ENCODE measurements around the gene ATXN7L2. TPM values are rescaled to one million over a fixed set of nuclear protein-coding genes. Genes with fewer than 3 reads are reported as not detected.

Gene ATXN7L2
- total RNA-seq, 1 donor from 2014 or later, result 15.6 TPM

DNA sequence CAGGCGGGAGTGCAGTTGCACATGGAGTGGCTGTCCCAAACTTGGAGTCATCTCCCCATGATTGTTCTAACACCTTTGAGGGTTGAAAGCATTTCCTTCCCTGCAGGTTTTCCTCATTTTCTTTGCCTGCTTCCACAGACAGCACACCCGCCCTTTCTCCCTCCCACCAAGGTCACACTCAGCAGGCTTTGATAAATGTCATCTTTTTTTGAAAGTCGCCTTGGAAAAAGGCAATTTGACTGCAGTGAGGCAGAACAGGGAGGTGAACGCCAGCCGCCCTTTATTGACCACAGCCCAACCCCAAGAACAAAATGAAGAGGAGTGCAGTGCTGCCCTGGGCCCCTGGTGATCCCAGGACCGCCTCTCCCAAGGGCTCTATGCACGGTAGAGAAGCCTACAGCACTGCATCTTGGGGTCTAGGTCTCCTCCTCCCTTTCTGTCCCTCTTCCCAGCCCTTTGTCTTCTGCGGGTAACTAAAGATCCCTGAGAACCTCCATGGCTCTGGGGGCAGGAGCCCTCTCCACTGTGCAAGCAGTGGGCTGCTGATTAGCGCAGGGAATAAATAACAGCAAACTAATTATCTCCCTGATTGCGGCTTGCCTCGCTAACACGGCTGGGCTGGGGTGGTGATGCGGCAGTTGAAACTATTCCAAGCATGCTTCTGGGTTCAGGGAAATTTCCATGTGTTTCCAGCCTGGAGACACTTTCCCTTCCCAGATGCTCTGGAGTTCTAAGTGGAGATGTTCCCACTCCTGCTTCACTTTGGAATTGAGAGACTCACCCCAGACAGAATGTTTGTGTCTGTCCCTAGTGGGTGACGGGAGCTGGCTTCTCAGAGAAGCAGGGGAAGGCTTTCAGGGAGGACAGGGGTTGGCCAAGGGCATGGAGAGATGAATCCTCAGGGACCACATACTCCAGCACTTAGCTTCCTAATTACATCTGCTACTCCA lies 37.6 kb downstream of the ATXN7L2 start:
- no peaks in the 10 kb centered on the region for H3K36me3 Mint-ChIP-seq (ENCODE audit: low read depth)
- H3K4me3 Mint-ChIP-seq, result no peak overlapping the region
- H3K4me1 Mint-ChIP-seq, result no peaks in the 10 kb centered on the region
- DNase-seq (ENCODE audit: low read depth, low spot score), result no peak
- TF ChIP-seq, protein P1, sequence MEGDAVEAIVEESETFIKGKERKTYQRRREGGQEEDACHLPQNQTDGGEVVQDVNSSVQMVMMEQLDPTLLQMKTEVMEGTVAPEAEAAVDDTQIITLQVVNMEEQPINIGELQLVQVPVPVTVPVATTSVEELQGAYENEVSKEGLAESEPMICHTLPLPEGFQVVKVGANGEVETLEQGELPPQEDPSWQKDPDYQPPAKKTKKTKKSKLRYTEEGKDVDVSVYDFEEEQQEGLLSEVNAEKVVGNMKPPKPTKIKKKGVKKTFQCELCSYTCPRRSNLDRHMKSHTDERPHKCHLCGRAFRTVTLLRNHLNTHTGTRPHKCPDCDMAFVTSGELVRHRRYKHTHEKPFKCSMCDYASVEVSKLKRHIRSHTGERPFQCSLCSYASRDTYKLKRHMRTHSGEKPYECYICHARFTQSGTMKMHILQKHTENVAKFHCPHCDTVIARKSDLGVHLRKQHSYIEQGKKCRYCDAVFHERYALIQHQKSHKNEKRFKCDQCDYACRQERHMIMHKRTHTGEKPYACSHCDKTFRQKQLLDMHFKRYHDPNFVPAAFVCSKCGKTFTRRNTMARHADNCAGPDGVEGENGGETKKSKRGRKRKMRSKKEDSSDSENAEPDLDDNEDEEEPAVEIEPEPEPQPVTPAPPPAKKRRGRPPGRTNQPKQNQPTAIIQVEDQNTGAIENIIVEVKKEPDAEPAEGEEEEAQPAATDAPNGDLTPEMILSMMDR (conservative IDR thresholded peaks at IDR 0.05), result no peak
- H3K27ac Mint-ChIP-seq (ENCODE audit: unreplicated experiment), result no peak overlapping the region
- no peaks in the 10 kb centered on the region for H3K9me3 Mint-ChIP-seq
- peaks cover 21% of the 10 kb centered on the region for H3K27me3 Mint-ChIP-seq (ENCODE audit: low read depth)

- no peak overlapping the region for H3K4me3 Mint-ChIP-seq
- peaks cover 24% of the 10 kb centered on the region for H3K27me3 Mint-ChIP-seq (ENCODE audit: low read depth)
- no peaks in the 10 kb centered on the region for H3K4me1 Mint-ChIP-seq
- no peaks in the 10 kb centered on the region for H3K36me3 Mint-ChIP-seq (ENCODE audit: low read depth)
- H3K9me3 Mint-ChIP-seq, result no peaks in the 10 kb centered on the region
- H3K27ac Mint-ChIP-seq (ENCODE audit: unreplicated experiment), result no peak overlapping the region
- no peak for DNase-seq (ENCODE audit: low read depth, low spot score)
- TF ChIP-seq, protein P1 (conservative IDR thresholded peaks at IDR 0.05), result no peak
Measured at GRCh38 chr1:109522026-109522425, 38.3 kb downstream of the ATXN7L2 start.

- Mint-ChIP-seq H3K4me3 (no peak overlapping the region), H3K4me1 (no peaks in the 10 kb centered on the region), H3K9me3 (no peaks in the 10 kb centered on the region), H3K36me3 (ENCODE audit: low read depth) (no peaks in the 10 kb centered on the region), H3K27me3 (ENCODE audit: low read depth) (peaks cover 25% of the 10 kb centered on the region), H3K27ac (ENCODE audit: unreplicated experiment) (no peak overlapping the region)
- no peak for DNase-seq (ENCODE audit: low read depth, low spot score)
- TF ChIP-seq, protein P1 (conservative IDR thresholded peaks at IDR 0.05), result no peak
Measured at GRCh38 chr1:109523706-109524105, 40.0 kb downstream of the ATXN7L2 start.

DNA sequence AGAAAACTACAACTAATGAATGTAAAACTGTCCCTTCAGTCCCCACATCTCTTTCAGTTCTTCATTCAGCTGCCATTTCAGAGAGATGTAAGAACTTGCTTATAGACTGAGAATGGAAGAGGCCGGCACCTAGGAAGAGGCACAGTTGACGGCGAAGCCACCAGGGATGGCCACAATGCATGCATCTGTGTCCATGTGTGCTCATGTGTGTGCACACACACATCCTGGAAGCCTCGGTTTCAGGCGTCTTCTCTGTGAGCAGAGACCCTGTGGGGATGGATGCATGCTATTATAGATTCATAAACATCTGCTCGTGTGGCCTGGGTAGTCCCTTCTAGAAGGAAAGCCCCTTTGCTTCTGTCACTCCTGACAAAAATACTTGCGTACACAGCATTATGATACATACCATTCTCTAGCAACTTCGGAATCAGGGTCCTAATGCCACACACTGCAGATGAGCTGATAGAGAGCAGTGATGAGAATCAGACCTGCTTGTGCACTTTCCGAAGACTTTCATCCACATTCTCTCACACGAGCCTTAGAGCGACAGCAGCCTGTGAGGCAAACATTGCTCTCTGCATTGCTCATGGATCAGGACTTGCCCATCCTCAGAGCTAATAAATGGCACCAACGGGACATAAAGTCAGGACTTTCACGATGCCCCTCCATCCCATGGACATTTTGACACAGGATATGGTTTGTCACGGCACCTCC lies 43.5 kb downstream of the ATXN7L2 start:
- H3K9me3 Mint-ChIP-seq, result no peaks in the 10 kb centered on the region
- peaks cover 15% of the 10 kb centered on the region for H3K27me3 Mint-ChIP-seq (ENCODE audit: low read depth)
- H3K4me1 Mint-ChIP-seq, result peaks cover 18% of the 10 kb centered on the region
- no peaks in the 10 kb centered on the region for H3K36me3 Mint-ChIP-seq (ENCODE audit: low read depth)
- TF ChIP-seq, protein P1 (conservative IDR thresholded peaks at IDR 0.05), result no peak
- DNase-seq (ENCODE audit: low read depth, low spot score), result no peak
- H3K27ac Mint-ChIP-seq (ENCODE audit: unreplicated experiment), result no peak overlapping the region
- H3K4me3 Mint-ChIP-seq, result no peak overlapping the region

DNA sequence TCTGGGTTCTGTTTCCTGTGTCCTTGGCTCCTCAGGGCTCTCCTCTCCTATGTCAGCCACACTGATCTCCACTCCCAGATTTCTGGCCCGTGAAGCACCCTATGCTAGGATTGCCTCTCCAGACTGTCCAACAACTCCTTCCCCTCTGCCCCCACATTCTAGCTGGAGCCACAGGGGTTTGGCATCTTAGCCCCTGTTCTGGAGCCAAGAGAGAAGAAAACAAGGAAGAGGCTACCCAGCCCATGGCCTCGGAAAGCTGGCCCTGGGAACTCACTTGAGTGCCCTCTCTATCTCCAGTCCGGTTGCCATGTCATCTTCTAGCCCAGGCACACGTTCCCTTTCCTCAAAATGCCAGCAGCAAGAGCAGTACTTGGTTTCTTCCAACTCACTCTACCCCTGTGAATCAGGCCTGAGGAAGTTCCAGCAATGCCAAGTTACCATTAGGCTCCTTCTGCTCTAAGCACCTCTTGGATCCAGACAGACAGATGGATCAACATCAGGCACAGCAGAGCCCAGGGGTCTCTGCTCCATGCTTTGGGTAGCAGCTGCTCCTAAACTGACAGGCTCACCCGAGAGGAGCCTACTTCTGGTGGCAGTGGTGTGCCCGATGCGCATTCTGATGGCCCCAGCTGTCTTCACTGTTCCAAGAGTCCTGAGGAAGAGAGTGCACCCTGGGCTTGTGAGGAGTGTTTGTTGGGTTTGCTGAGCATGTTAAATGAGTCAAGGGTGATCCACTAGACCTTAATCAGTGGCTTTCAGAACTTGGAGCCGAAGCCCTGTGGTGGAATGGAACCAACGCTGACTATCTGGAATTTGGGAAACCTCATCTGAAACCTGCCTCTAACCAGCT lies 44.4 kb downstream of the ATXN7L2 start:
- H3K4me1 Mint-ChIP-seq, result peaks cover 26% of the 10 kb centered on the region
- no peak for DNase-seq (ENCODE audit: low read depth, low spot score)

More for the DNA sequence above, 44.4 kb downstream of the ATXN7L2 start:
- H3K27ac Mint-ChIP-seq (ENCODE audit: unreplicated experiment), result no peak overlapping the region
- H3K9me3 Mint-ChIP-seq, result no peaks in the 10 kb centered on the region
- no peaks in the 10 kb centered on the region for H3K36me3 Mint-ChIP-seq (ENCODE audit: low read depth)
- H3K4me3 Mint-ChIP-seq, result no peak overlapping the region
- H3K27me3 Mint-ChIP-seq (ENCODE audit: low read depth), result peaks cover 10% of the 10 kb centered on the region
- TF ChIP-seq, protein P1 (conservative IDR thresholded peaks at IDR 0.05), result no peak

Data from neural crest cell (in vitro differentiated cells).